Keratinocyte (primary cell): ENCODE data around the gene BBOX1. TPM values are rescaled to one million over a fixed set of nuclear protein-coding genes. Genes with fewer than 3 reads are reported as not detected.

Experiments
- DNase-seq: peaks from one replicate; pipeline ENCODE4 v3.0.0-alpha.2; 2011; ENCODE audit warnings: low read depth, missing footprints, low spot score
- FAIRE-seq: peaks from 2 replicates; lab custom pipeline; 2011; peaks lifted over from hg19 to GRCh38; lab: Jason Lieb, UNC
- H2AFZ ChIP-seq: 2 replicates; pipeline ENCODE4 v1.6.0; 2012; ENCODE audit warnings: low read length, control low read depth, inconsistent platforms; ENCODE audit not compliant: control insufficient read depth
- H3K27ac ChIP-seq: 2 replicates; pipeline ENCODE4 v1.5.1; 2011; ENCODE audit warnings: low read length; ENCODE audit not compliant: control insufficient read depth, insufficient read depth
- H3K27me3 ChIP-seq: 3 replicates; pipeline ENCODE4 v1.6.0; 2011; ENCODE audit warnings: low read length; ENCODE audit not compliant: control insufficient read depth, insufficient read depth; ENCODE audit errors: extremely low read depth
- H3K36me3 ChIP-seq, 2 experiments: 2 replicates in 1 of 2; 3 replicates in 1 of 2; pipeline ENCODE4 v1.5.1; 2011; ENCODE audit warnings: low read length in 2 of 2, mild to moderate bottlenecking in 1 of 2; ENCODE audit not compliant: control insufficient read depth in 2 of 2, insufficient read depth in 2 of 2; ENCODE audit errors: extremely low read depth in 1 of 2
- H3K4me1 ChIP-seq: 3 replicates; pipeline ENCODE4 v1.5.1; 2011; ENCODE audit warnings: low read length; ENCODE audit not compliant: control insufficient read depth, insufficient read depth; ENCODE audit errors: extremely low read depth
- H3K4me2 ChIP-seq: 3 replicates; pipeline ENCODE4 v1.6.0; 2011; ENCODE audit warnings: low read depth, low read length; ENCODE audit not compliant: control insufficient read depth, insufficient read depth; ENCODE audit errors: extremely low read depth
- H3K4me3 ChIP-seq, 3 experiments: fragments of 200-600 bp in 1 of 3; sonication (generic) in 1 of 3; 2 replicates in 2 of 3; 3 replicates in 1 of 3; pipeline ENCODE4 v1.5.1; 2011 to 2016; ENCODE audit warnings: low read length in 3 of 3, mild to moderate bottlenecking in 3 of 3, control low read depth in 2 of 3, inconsistent platforms in 1 of 3, low read depth in 1 of 3, mixed read lengths in 1 of 3, mixed run types in 1 of 3, moderate library complexity in 1 of 3; ENCODE audit not compliant: control insufficient read depth in 2 of 3, insufficient read depth in 2 of 3; ENCODE audit errors: extremely low read depth in 1 of 3
- H3K79me2 ChIP-seq: 2 replicates; pipeline ENCODE4 v1.6.0; 2012; ENCODE audit warnings: low read length; ENCODE audit not compliant: control insufficient read depth, insufficient read depth
- H3K9ac ChIP-seq: 3 replicates; pipeline ENCODE4 v1.6.0; 2011; ENCODE audit warnings: low read length; ENCODE audit not compliant: control insufficient read depth, insufficient read depth; ENCODE audit errors: extremely low read depth
- H3K9me1 ChIP-seq: 3 replicates; pipeline ENCODE4 v1.6.0; 2011; ENCODE audit warnings: low read length; ENCODE audit not compliant: control insufficient read depth, insufficient read depth; ENCODE audit errors: extremely low read depth
- H3K9me3 ChIP-seq: 2 replicates; pipeline ENCODE4 v1.5.1; 2012; ENCODE audit warnings: low read depth, low read length; ENCODE audit not compliant: control insufficient read depth
- H4K20me1 ChIP-seq: 3 replicates; pipeline ENCODE4 v1.6.0; 2011; ENCODE audit warnings: low read length; ENCODE audit not compliant: control insufficient read depth, insufficient read depth; ENCODE audit errors: extremely low read depth
- CTCF ChIP-seq, 3 experiments: IDR thresholded peaks in 1 of 3; conservative IDR thresholded peaks in 1 of 3; optimal IDR thresholded peaks in 1 of 3; 2 replicates in 2 of 3; 3 replicates in 1 of 3; pipeline versions ENCODE3 to v1.5.1; 2011; ENCODE audit warnings: low read length in 3 of 3, mild to moderate bottlenecking in 3 of 3, moderate library complexity in 2 of 3, control low read depth in 1 of 3, inconsistent platforms in 1 of 3; ENCODE audit not compliant: insufficient read depth in 2 of 3; ENCODE audit errors: extremely low read depth in 1 of 3
- EZH2 ChIP-seq: IDR thresholded peaks from one replicate; pipeline ENCODE4 v1.6.1; 2012; ENCODE audit warnings: inconsistent platforms, mild to moderate bottlenecking, low read length, moderate library complexity
- dilution Hi-C: fragments of 300-500 bp; cut with MboI; formaldehyde crosslinking; loops from one replicate; pipeline ENCODE4 v1.7.0; 2020; ENCODE audit warnings: low sequenced_read_pairs; ENCODE audit not compliant: extremely low pct_ligation_motif_present
- polyA plus RNA-seq, 5 experiments: library from polyadenylated mRNA; depleted of rRNA in 3 of 5; stranded (reverse) in 3 of 5; stranded (forward) in 1 of 5; unstranded in 1 of 5; fragments of >200 nt; gene quantifications; 1 replicate in 1 of 5; 2 replicates in 3 of 5; 3 replicates in 1 of 5; pipeline versions ENCODE4 v1.2.1 to v1.2.3, GENCODE V29; 2011 to 2012; ENCODE audit warnings: missing spikeins in 2 of 5, low read depth in 1 of 5, low replicate concordance in 1 of 5

BBOX1 gene
- polyA plus RNA-seq, 1 donor (not counting 4 experiments of a cell fraction or from before 2014, with no cell fraction given): 2.4 TPM

GRCh38 chr11:27161071-27161470 lies 120.5 kb downstream of the BBOX1 start:
- H3K36me3 ChIP-seq: no peaks in the 10 kb centered on the region
- no peak overlapping the region for H3K27ac ChIP-seq
- no peaks in the 10 kb centered on the region for H3K9me1 ChIP-seq
- H2AFZ ChIP-seq: no peak overlapping the region
- no peaks in the 10 kb centered on the region for H3K27me3 ChIP-seq
- H4K20me1 ChIP-seq: no peaks in the 10 kb centered on the region
- no peaks in the 10 kb centered on the region for H3K79me2 ChIP-seq
- no peaks in the 10 kb centered on the region for H3K9me3 ChIP-seq
- peaks cover 9% of the 10 kb centered on the region for H3K4me1 ChIP-seq
- dilution Hi-C loops: no loop called here
- TF ChIP-seq CTCF (optimal IDR thresholded peaks at IDR 0.05 in 1 of 3, IDR thresholded peaks at IDR 0.05 in 1 of 3, conservative IDR thresholded peaks at IDR 0.05 in 1 of 3; ENCODE audit: extremely low read depth in 1 of 3, insufficient read depth in 2 of 3, low read length in 3 of 3) (no peak), EZH2 (no peak)
- FAIRE-seq (no peak), DNase-seq (no peak)
- H3K4me3 ChIP-seq: no peak overlapping the region
- H3K4me2 ChIP-seq: no peak overlapping the region
- H3K9ac ChIP-seq: no peak overlapping the region

GRCh38 chr11:27162237-27162636 lies 121.6 kb downstream of the BBOX1 start:
- DNase-seq (no peak), FAIRE-seq (no peak)
- Histone ChIP-seq H3K27ac (no peak overlapping the region), H3K9me3 (no peaks in the 10 kb centered on the region), H4K20me1 (no peaks in the 10 kb centered on the region), H3K4me1 (peaks cover 9% of the 10 kb centered on the region), H2AFZ (no peak overlapping the region), H3K27me3 (no peaks in the 10 kb centered on the region), H3K4me3 (no peak overlapping the region), H3K36me3 (no peaks in the 10 kb centered on the region), H3K9ac (no peak overlapping the region), H3K79me2 (no peaks in the 10 kb centered on the region), H3K4me2 (no peak overlapping the region), H3K9me1 (no peaks in the 10 kb centered on the region)
- dilution Hi-C loops: no loop called here
- TF ChIP-seq CTCF (optimal IDR thresholded peaks at IDR 0.05 in 1 of 3, IDR thresholded peaks at IDR 0.05 in 1 of 3, conservative IDR thresholded peaks at IDR 0.05 in 1 of 3; ENCODE audit: extremely low read depth in 1 of 3, insufficient read depth in 2 of 3, low read length in 3 of 3) (no peak), EZH2 (no peak)
